AML-193 (cell line): ENCODE data around the gene PRKAG2.
A peak's percentile ranks its signal among the peaks of the same experiment; 100 is the strongest.

ENCODE experiments used
- DNase-seq, 2 experiments: peaks; one replicate each; lab custom pipeline; 2025; lab: John Stamatoyannopoulos, UW

The PRKAG2 gene

GRCh38 chr7:151648429-151648828 lies 228.5 kb downstream of the PRKAG2 start:
- DNase-seq, result no peak

DNA sequence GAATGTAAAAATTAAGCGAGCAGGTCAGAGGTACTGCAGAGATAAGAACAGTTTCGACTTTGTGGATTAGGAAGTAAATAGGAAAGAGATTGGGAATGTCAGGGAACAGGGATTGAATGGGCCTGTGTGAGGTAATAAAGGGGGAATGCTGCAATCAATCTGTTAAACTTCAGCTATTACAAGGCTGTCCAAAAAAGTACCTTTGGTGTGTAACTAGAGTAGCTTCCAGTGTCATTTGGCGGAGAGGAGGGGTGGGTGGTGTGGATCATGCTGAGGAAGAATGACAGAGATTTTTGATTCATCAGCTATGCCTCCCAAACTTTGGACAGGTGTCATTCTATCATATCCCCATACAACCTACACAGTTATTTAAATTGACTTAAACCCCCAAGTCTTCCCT lies 229.0 kb downstream of the PRKAG2 start:
- no peak for DNase-seq

GRCh38 chr7:151647006-151647405 lies 229.9 kb downstream of the PRKAG2 start:
- no peak for DNase-seq

GRCh38 chr7:151645311-151645710 lies 231.6 kb downstream of the PRKAG2 start:
- DNase-seq, result no peak

- no peak for DNase-seq
Measured at GRCh38 chr7:151644554-151644953, 232.4 kb downstream of the PRKAG2 start.

GRCh38 chr7:151642746-151643145 lies 234.2 kb downstream of the PRKAG2 start:
- DNase-seq, result no peak

- DNase-seq, result no peak
Measured at GRCh38 chr7:151641587-151641986, 235.3 kb downstream of the PRKAG2 start.

GRCh38 chr7:151637781-151638261 lies 239.1 kb downstream of the PRKAG2 start:
- no peak for DNase-seq

DNA sequence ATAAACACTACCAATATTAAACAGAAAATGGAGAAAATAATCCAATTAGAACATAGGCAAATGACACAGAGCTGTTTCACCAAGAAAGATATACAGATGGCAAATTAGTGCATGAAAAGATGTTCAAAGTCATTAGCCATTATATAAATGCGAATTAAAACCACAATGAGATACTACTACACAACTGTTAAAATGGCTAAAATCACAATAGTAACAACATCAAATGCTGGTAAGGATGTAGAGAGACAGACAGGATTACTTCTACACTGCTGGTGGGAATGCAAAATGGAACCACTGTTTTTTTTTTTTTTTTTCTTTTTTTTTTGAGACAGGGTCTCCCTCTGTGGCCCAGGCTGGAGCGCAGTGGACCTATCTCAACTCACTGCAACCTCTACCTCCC lies 242.3 kb downstream of the PRKAG2 start:
- DNase-seq, result no peak

DNA sequence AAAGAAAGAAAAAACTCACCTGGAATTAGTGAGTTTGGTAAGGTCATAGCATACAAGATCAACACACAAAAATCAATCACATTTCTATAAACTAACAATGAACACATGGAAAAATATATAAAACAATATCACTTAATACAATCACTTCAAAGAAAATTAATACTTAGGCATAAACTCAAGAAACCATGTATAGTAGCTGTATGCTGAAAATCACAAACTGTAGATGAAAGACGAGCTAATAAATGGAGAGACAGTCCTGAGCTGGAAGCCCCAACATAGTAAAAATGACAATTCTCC lies 243.5 kb downstream of the PRKAG2 start:
- DNase-seq, result no peak

DNA sequence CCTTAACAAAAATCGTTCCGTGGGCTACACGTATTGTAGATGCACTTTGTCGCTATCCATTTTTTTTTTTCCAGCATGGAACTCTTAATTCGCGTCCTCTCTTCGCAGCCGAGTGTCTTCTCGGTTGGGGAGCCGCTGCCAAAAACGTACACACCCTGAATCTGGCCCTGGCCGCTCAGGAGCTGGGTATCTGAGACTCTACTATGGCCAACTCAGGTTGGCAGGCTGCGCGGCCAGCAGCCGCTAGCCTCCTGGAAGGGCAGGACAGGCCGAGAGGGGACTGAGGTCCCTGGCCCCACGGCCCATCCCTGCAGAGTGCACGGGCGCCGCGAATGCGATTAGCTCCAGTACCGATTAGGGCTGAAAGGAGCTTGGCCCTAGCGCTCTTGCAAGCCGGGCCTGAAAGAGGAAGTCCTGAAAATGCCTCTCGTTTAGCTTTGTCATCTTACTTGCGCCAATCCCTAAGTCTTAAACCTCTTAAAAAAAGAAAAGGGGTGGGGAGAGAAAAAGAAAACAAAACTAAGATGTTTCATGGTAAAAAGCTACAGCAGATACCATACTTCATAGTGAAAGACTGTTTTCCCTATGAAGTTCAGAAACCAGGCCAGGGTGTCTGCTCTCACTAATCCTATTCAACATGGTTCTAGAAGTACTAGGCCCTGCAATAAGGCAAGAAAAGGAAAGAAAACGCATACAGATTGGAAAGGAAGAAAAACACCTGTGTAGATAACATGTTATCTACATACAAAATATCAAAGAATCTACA lies 244.0 kb downstream of the PRKAG2 start:
- DNase-seq, result peak; percentile 93 to 94

GRCh38 chr7:151631953-151632749 lies 244.8 kb downstream of the PRKAG2 start:
- peak; percentile 62 to 77 for DNase-seq

DNA sequence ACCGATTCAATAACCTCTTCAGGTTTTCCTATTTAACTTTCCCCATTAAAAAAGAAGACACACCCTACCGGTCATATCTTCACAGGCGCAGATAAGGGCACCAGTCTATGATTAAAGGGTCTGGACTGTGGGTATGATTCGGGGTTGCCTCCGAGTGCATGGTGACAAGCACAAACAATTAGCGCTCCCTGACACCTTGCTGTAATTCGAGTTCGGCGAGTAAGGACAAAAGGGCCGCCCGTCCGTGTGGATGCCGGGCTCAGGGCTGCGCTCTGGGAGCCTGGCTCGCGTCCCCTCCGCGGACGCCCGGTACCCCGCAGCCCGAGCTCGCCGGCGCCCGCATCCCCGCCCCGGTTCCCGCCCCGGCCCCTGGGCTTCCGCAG lies 245.4 kb downstream of the PRKAG2 start:
- peak; percentile 2 to 14 for DNase-seq

DNA sequence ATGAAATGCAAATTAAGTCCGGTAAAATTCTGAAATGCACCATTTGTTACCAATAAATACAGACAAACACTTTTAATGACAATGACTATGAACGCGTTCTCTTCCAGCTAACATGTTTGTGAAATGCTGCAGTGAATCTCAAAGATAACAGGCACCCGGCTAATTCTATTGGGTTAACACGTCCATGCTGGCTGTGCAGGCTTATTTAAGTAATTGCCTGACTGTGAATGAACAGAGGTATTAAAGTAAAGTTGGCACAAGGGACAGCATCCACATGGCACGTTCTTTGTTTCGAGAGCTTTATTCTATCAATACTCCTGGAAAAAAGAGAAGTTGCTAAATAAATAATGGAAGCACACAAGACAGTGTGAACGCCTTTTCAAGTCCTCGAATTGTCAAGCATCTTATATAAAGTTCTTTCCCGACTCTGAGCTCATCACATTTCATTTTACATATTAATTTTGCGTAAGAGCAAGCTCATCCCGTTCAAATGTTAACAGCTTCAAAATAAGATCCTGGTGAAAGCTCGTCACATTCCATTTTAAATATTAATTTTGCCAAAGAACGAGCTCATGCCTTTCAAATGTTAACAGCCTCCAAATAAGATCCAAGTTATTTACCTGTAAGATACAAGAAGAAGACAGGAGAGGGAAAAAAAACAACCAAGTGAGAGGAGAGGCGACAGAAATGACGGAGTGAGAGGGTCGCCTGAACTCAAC lies 245.9 kb downstream of the PRKAG2 start:
- DNase-seq, result peak in 1 of 2 experiments; percentile 5

GRCh38 chr7:151630358-151630757 lies 246.6 kb downstream of the PRKAG2 start:
- no peak for DNase-seq

GRCh38 chr7:151629713-151630272 lies 247.1 kb downstream of the PRKAG2 start:
- no peak for DNase-seq

DNA sequence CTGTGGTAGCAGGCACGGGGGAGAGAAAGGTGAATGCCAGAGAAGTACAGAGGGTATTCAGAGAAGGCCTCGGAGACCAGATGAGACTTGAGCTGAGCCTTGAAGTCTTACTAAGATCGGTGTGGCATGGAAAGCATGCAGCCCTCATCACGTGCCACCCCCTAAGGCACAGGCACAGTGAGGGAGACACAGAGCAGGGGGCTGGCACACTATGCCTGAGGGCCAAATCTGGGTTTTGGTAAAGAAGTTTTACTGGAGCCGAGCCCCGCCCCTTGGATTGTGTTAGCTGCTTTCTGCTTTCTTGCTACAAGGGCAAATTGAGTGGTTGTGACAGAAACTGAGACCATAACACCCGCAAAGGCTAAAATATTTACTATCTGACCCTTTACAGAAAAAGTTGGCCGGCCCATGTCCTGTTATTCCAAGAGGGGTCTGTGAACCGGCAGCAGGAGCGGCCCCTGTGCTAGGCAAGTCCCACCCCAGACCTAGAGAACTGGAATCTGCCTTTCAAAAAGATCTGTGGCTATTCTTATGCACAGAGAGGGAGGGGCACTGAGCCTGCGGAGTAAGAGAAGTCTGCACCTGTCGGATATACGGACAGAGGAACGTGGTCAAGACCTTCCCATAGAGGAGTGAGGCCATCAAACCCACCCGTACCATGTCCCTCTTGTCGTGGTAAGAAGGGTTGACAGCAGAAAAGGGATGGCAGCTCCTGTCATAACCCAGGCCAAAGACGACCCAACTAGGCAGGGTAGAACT lies 247.9 kb downstream of the PRKAG2 start:
- DNase-seq, result no peak

DNA sequence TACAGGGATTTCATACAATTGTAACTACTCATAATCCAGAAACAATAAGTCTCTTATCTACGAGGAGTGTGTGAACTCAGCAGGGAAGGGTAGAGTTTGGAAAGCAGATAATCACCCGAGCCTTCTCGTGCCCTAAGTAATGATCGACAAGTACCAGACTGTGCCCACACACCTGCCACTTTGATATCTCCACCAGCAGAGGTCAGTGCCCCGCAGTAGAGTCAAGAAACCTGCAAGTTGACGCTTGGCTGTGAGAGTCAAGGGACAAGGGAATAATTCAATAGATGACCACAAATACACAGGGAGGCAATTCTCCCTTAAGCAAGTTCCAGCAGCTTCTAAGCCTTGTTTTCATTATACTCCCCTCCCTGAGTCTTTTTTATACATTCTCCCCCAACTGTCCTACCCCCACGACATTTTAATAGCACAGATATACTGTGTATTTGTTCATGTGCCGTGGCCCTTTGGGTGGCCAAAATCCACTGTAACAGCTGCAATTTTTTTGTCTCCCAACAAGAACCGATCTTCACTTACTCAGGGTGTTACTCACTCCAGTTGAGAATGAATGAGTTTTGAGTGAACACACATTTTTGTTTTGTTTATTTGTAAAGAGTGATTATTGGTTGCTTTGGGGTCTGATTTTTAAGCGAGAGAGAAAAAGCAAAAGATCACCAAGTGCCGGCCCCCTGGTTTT lies 250.3 kb downstream of the PRKAG2 start:
- DNase-seq, result peak; percentile 3 to 24

- no peak for DNase-seq
Measured at GRCh38 chr7:151625606-151626005, 251.3 kb downstream of the PRKAG2 start.

- DNase-seq, result no peak
Measured at GRCh38 chr7:151624246-151624928, 252.5 kb downstream of the PRKAG2 start.
